ENCODE data around the gene CERK. TPM values are rescaled to one million over a fixed set of nuclear protein-coding genes. Genes with fewer than 3 reads are reported as not detected.

Gene CERK
- total and polyA plus RNA-seq, 8 donors, result 12.7 to 32.7 (median 29.5) TPM

DNA sequence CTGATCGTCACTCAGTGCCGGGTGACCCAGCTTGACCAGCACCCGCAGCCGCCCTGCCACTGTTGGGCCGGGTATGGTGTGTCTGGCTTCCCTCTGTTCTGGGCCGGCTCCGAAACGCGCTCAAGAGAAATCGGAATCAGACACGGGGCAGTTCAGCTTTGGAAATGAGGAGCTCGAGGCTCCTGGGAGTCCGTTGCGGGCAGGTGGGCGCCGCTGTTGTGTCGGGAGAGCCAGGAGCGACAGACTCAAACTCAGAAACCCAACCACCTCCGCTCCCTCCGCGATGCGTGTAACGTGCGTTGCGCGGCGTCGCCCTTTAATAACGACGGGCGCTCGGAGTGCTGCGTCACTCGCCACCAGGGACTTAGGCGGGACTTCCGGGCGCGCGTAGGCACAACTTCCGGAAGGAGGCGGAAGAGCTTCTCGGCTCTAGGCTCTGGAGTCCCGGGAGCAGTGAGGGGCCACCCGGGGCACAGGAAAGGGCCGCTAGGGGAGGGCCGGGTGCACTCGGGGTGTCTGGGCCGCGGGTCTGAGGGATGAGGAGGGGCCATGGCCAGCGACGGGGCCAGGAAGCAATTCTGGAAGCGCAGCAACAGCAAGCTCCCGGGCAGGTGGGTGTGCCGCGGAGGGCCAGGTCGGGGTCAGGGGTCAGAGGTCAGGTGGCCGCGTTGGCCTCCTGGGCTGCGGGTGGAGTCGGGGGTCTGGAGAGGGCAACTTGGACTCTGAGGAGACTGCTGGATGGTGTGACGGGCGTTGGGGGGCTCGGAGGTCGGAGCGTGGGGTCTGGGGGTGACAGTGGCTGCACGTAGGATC, 24.4 kb upstream of the CERK start, which contains the start of gene TBC1D22A:
Gene TBC1D22A (plus strand): TSS at position 413 of the 813 bp plus-strand sequence. CDS start 137 bp downstream, at position 550.
- peaks cover 9 to 32% (median 12%) of the 10 kb centered on the region in 3 donors for H3K4me1 ChIP-seq
- peak within 1 kb of the TSS; percentile 88 to 99 (median 95) for H3K4me3 ChIP-seq
- intact Hi-C loops (cut with DNase I), result no loop called here
- ATAC-seq (peak; percentile 91 to 95 (median 92)), DNase-seq (peak; percentile 90 to 97 (median 93)), FAIRE-seq (no peak)
- H3K27ac ChIP-seq, result peak within 1 kb of the TSS; percentile 81 to 96 (median 94)
- TF ChIP-seq, protein P1, sequence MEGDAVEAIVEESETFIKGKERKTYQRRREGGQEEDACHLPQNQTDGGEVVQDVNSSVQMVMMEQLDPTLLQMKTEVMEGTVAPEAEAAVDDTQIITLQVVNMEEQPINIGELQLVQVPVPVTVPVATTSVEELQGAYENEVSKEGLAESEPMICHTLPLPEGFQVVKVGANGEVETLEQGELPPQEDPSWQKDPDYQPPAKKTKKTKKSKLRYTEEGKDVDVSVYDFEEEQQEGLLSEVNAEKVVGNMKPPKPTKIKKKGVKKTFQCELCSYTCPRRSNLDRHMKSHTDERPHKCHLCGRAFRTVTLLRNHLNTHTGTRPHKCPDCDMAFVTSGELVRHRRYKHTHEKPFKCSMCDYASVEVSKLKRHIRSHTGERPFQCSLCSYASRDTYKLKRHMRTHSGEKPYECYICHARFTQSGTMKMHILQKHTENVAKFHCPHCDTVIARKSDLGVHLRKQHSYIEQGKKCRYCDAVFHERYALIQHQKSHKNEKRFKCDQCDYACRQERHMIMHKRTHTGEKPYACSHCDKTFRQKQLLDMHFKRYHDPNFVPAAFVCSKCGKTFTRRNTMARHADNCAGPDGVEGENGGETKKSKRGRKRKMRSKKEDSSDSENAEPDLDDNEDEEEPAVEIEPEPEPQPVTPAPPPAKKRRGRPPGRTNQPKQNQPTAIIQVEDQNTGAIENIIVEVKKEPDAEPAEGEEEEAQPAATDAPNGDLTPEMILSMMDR (IDR thresholded peaks at IDR 0.05), result peak in 1 of 4 donors; percentile 18
- 0 to 1% methylated on average over 66 of the region's 66 CpGs for WGBS, 2 donors
- H3K9me3 ChIP-seq, result no peaks in the 10 kb centered on the region
- no peaks in the 10 kb centered on the region for H3K36me3 ChIP-seq
- H3K27me3 ChIP-seq, result no peaks in the 10 kb centered on the region

GRCh38 chr22:46761539-46762237, 23.6 kb upstream of the CERK start:
- FAIRE-seq, result no peak
- peak in 1 of 4 donors; percentile 9 for ATAC-seq
- Histone ChIP-seq H3K4me1 (peaks cover 9 to 32% (median 12%) of the 10 kb centered on the region in 3 donors), H3K36me3 (no peaks in the 10 kb centered on the region), H3K4me3 (peak overlapping the region; percentile 88 to 99 (median 95)), H3K9me3 (no peaks in the 10 kb centered on the region), H3K27me3 (no peaks in the 10 kb centered on the region), H3K27ac (peak overlapping the region; percentile 81 to 96 (median 94))
- WGBS, 2 donors, result 3 to 4% methylated on average over 17 of the region's 17 CpGs
- DNase-seq, result peak in 1 of 6 donors; percentile 1
- intact Hi-C loops (cut with DNase I), result no loop called here
- TF ChIP-seq, protein P1 (IDR thresholded peaks at IDR 0.05), result no peak

DNA sequence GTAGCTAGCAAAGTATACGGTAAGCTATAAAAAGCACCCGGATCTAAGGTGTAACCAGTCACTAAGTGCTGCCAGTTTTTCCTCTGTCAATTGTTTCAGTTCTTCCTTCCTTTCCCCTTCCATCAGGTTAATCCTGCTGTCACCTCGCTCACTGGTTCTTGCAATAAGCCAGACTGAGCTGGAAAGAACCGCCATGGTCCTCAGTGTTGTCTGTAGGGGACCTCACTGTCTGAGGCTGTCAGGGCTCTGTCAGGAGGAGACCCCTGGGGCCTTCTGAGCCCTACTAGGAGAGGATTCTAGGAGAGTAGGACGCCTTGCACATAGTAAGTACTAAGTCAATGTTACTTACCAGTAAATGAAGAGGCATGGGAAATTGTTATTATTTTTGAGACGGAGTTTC, 23.0 kb upstream of the CERK start:
- peak in 1 of 6 donors; percentile 4 for DNase-seq
- no peak overlapping the region for H3K4me3 ChIP-seq
- H3K36me3 ChIP-seq, result no peaks in the 10 kb centered on the region
- no peaks in the 10 kb centered on the region for H3K9me3 ChIP-seq
- intact Hi-C loops (cut with DNase I), result no loop called here
- no peaks in the 10 kb centered on the region for H3K27me3 ChIP-seq
- no peak for ATAC-seq
- peaks cover 9 to 32% (median 12%) of the 10 kb centered on the region in 3 donors for H3K4me1 ChIP-seq
- no peak overlapping the region for H3K27ac ChIP-seq
- WGBS, 2 donors, result 66 to 76% methylated on average over 6 of the region's 6 CpGs
- TF ChIP-seq, protein P1 (IDR thresholded peaks at IDR 0.05), result no peak
- FAIRE-seq, result no peak

DNA sequence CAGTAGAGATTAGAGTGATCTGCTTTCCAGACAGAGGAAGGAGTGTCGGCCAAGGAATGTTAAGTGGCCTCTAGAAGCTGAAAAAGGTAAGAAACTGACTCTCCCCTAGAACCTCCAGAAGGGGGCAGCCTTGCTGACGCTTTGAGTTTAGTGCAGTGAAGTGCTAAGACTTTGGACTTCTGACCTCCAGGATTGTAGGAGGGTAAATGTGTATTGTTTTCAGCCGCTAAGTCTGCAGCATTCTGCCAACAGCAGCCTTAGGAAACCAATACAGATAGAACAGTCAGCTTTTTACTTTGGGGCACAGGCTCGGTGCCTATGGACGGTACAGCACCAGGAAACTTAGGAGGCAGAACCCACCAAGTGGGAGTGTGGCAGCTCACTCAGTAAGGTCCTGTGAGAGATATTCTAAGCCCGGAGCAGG, 20.8 kb upstream of the CERK start:
- Histone ChIP-seq H3K4me1 (peaks cover 5 to 24% (median 16%) of the 10 kb centered on the region in 3 donors), H3K27me3 (no peaks in the 10 kb centered on the region), H3K4me3 (no peak overlapping the region), H3K36me3 (no peaks in the 10 kb centered on the region), H3K9me3 (no peaks in the 10 kb centered on the region), H3K27ac (peak overlapping the region in 2 of 4 donors; percentile 33 to 50)
- 15 to 19% methylated on average over 6 of the region's 6 CpGs for WGBS, 2 donors
- intact Hi-C loops (cut with DNase I), result loop anchor here in 1 of 3 donors (10.0 kb wide), 1 partner anchor 184 kb away; no protein-coding TSS in a partner anchor
- TF ChIP-seq, protein P1 (IDR thresholded peaks at IDR 0.05), result peak; percentile 64 to 69 (median 68)
- no peak for FAIRE-seq
- peak in 3 of 4 donors; percentile 44 to 57 (median 48) for ATAC-seq
- peak in 4 of 6 donors; percentile 61 to 74 (median 66) for DNase-seq
